Activated naive CD8-positive, alpha-beta T cell treated with anti-CD3 and anti-CD28 coated beads for 36 hours (primary cell): ENCODE results near the gene OR7C2. TPM values are rescaled to one million over a fixed set of nuclear protein-coding genes. Genes with fewer than 3 reads are reported as not detected.
A peak's percentile ranks its signal among the peaks of the same experiment; 100 is the strongest.

ENCODE experiments used
- DNase-seq: peaks from one replicate; pipeline ENCODE4 v3.0.0; 2021
- H3K27ac Mint-ChIP-seq: one replicate; pipeline ENCODE4 v1.8.0; 2022; ENCODE audit warnings: mild to moderate bottlenecking, moderate library complexity, mixed read lengths
- H3K27me3 Mint-ChIP-seq: one replicate; pipeline ENCODE4 v1.8.0; 2022; ENCODE audit warnings: mild to moderate bottlenecking, mixed read lengths
- H3K36me3 Mint-ChIP-seq: one replicate; pipeline ENCODE4 v1.8.0; 2021; ENCODE audit warnings: mild to moderate bottlenecking, mixed read lengths
- H3K4me1 Mint-ChIP-seq: one replicate; pipeline ENCODE4 v1.8.0; 2021; ENCODE audit warnings: mixed read lengths
- H3K4me3 Mint-ChIP-seq: one replicate; pipeline ENCODE4 v1.8.0; 2022; ENCODE audit warnings: mild to moderate bottlenecking, moderate library complexity, mixed read lengths
- H3K9me3 Mint-ChIP-seq: one replicate; pipeline ENCODE4 v1.8.0; 2022; ENCODE audit warnings: mixed read lengths
- total RNA-seq, 2 experiments: library from RNA; stranded (reverse); gene quantifications; one replicate each; pipeline ENCODE4 v1.2.3, GENCODE V29; 2021

The OR7C2 gene
- total RNA-seq, 2 experiments from 2014 or later: not detected

DNA sequence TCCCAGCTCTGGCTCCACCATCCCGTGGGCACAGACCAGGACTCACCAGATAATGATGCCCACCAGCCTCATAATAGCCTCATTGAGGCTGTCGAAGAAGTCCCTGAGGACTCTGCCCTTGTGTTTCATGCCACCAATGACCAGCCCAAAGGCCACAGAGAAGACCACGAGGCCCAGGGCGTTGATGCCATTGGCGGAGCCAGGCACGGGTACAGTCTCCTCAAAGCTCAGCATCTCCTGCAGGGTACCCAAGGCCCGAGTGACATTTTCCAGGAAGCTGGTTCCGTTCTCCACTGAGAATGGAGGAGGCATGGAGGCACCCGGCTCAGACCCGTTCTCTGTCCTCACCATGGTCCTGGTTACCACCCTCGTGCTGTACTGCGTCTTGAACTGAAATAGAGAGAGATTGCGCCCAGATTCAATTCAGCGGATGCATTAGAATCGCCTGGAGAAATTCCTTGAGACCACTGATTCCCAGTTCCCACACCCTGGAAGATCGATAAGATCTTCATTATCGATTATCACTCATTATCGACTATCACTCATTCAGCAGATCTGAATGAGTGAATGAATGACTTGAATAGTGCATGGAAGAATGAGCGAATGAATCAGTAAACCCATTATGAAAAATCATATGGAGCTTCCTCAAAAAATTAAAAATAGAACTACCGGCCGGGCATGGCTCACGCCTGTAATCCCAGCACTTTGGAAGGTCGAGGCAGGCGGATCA lies 20.8 kb downstream of the OR7C2 start:
- H3K4me1 Mint-ChIP-seq: no peaks in the 10 kb centered on the region
- H3K9me3 Mint-ChIP-seq: peaks cover 15% of the 10 kb centered on the region
- no peak overlapping the region for H3K4me3 Mint-ChIP-seq
- peaks cover 3% of the 10 kb centered on the region for H3K27me3 Mint-ChIP-seq
- DNase-seq: no peak
- H3K36me3 Mint-ChIP-seq: no peaks in the 10 kb centered on the region
- no peak overlapping the region for H3K27ac Mint-ChIP-seq

DNA sequence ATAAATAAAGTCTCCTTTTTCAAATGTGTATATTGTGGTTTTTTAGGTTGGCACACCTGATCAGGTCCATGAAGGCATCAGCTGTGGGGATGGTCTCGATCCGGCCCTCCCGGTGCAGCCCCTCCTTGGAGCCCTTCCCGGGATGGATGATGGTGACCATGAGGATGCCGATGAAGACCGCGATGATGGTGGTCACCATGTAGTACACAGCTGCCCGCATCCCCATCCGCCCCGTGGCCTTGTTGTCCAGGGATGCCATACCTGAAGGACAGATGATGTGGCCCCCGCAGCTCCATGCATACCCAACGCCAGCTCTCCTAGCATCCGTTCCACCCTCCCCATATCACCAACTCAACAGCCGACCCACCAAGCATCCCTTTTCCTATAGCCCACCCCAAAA lies 27.0 kb downstream of the OR7C2 start:
- Mint-ChIP-seq H3K4me1 (no peaks in the 10 kb centered on the region), H3K27ac (no peak overlapping the region), H3K27me3 (peaks cover 15% of the 10 kb centered on the region), H3K9me3 (no peaks in the 10 kb centered on the region), H3K4me3 (no peak overlapping the region), H3K36me3 (no peaks in the 10 kb centered on the region)
- DNase-seq: no peak

DNA sequence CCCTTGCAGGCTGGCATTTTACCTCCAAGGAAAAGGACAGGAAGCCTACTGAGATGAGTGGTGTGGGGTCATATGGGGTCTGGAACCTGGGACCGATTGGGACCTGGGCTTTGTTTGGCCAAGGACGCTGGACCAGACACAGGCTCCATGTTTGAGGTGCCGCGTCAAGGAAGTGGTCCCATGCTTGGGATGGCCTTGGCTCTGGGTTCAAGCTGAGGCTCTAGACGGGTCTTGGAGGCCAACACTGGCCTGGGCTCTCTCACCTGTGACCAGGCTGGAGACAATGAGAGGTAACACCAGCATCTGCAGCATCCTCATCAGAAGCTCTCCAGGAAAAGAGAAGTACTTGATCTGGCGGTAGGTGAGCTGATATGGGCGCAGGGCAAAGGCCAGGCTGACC lies 30.2 kb downstream of the OR7C2 start:
- peaks cover 19% of the 10 kb centered on the region for H3K27me3 Mint-ChIP-seq
- no peak overlapping the region for H3K4me3 Mint-ChIP-seq
- H3K36me3 Mint-ChIP-seq: no peaks in the 10 kb centered on the region
- H3K27ac Mint-ChIP-seq: no peak overlapping the region
- no peak for DNase-seq
- no peaks in the 10 kb centered on the region for H3K4me1 Mint-ChIP-seq
- no peaks in the 10 kb centered on the region for H3K9me3 Mint-ChIP-seq

DNA sequence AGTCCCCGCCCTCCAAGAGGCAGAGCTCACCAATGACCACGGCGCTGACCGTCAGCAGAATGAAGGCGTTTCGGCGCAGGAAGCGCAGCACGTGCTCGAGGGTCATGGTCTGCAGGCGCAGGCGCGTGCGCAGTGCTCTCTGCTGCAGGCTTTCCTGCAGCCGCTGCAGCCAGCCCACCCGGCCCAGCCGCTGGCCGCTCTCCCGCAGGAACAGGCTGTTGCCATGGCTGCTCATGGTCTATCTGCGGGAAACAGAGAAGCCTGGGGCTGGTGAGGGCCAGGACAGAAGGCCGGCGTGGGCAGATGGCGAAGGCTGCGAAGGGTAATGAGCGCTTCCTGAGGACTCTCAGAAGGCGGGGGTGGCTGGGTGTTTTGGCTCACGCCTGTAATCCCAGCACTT lies 31.4 kb downstream of the OR7C2 start:
- no peaks in the 10 kb centered on the region for H3K36me3 Mint-ChIP-seq
- H3K27ac Mint-ChIP-seq: no peak overlapping the region
- H3K4me1 Mint-ChIP-seq: no peaks in the 10 kb centered on the region
- DNase-seq: no peak
- peaks cover 30% of the 10 kb centered on the region for H3K27me3 Mint-ChIP-seq
- H3K4me3 Mint-ChIP-seq: no peak overlapping the region
- H3K9me3 Mint-ChIP-seq: no peaks in the 10 kb centered on the region

DNA sequence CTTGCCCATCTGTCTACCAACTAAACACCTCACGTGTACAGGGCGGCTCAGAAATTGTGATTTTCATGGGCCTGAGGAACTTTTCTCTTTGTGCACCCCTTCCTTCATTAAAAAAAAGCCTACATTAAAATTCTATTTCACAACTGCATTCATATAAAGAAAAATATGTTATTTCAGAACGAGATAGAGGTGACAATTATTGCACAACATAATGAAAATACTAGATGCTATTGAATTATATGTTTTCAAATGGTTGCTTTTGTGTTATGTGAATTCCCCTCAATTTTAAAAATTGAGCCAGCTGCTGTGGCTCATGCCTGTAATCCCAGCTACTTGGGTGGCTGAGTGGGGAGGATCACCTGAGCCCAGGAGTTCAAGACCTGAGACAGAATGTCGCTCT lies 33.2 kb downstream of the OR7C2 start:
- H3K36me3 Mint-ChIP-seq: no peaks in the 10 kb centered on the region
- no peak overlapping the region for H3K27ac Mint-ChIP-seq
- H3K9me3 Mint-ChIP-seq: no peaks in the 10 kb centered on the region
- H3K4me1 Mint-ChIP-seq: no peaks in the 10 kb centered on the region
- H3K4me3 Mint-ChIP-seq: no peak overlapping the region
- H3K27me3 Mint-ChIP-seq: peaks cover 37% of the 10 kb centered on the region
- no peak for DNase-seq

DNA sequence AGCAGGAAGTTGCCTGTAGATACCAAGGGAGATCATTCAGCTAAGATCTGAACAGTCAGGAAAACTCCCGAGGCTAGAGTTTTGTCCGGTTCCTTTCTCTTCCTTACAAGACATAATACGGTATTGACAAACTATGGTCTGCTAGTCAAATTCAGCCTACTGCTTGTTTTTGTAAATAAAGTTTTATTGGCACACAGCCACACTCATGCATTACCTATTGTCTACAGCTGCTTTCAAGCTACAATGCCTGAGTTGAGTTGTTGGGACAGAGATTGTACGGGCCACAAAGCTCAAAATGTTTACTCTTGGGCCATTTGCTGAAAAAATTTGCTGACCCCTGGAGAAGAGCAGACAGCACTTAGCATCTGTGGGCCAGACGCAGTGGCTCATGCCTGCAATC lies 35.8 kb downstream of the OR7C2 start:
- H3K9me3 Mint-ChIP-seq: no peaks in the 10 kb centered on the region
- H3K4me3 Mint-ChIP-seq: no peak overlapping the region
- no peak for DNase-seq
- no peak overlapping the region for H3K27ac Mint-ChIP-seq
- H3K36me3 Mint-ChIP-seq: no peaks in the 10 kb centered on the region
- no peaks in the 10 kb centered on the region for H3K4me1 Mint-ChIP-seq
- H3K27me3 Mint-ChIP-seq: peaks cover 57% of the 10 kb centered on the region

DNA sequence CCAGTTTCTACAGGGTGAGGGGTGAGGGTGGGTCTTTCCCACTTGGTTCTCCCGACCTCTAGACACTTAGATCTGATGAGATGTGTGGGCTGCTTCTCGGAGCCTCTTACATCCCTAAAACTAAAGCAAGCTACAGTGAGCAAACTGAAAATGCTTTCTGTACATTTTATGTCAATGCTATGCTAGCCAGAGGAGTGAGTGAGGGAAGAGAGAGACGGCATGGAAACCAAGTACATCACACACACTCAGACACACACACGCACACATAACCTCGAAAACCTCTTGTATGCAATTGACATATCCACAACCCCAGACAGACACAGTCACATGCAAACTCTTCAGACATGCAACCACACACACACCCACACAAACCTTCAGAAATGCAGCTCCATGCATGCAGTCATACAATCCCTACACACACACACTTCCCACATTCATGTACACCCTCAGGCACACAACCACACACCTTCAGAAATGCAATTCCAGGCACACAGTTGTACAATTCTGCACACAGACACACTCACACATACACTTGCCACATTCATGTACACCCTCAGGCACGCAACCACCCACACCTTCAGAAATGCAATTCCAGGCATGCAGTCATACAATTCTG lies 37.0 kb downstream of the OR7C2 start:
- DNase-seq: no peak
- Mint-ChIP-seq H3K4me3 (no peak overlapping the region), H3K27me3 (peaks cover 59% of the 10 kb centered on the region), H3K9me3 (no peaks in the 10 kb centered on the region), H3K4me1 (no peaks in the 10 kb centered on the region), H3K27ac (no peak overlapping the region), H3K36me3 (no peaks in the 10 kb centered on the region)

DNA sequence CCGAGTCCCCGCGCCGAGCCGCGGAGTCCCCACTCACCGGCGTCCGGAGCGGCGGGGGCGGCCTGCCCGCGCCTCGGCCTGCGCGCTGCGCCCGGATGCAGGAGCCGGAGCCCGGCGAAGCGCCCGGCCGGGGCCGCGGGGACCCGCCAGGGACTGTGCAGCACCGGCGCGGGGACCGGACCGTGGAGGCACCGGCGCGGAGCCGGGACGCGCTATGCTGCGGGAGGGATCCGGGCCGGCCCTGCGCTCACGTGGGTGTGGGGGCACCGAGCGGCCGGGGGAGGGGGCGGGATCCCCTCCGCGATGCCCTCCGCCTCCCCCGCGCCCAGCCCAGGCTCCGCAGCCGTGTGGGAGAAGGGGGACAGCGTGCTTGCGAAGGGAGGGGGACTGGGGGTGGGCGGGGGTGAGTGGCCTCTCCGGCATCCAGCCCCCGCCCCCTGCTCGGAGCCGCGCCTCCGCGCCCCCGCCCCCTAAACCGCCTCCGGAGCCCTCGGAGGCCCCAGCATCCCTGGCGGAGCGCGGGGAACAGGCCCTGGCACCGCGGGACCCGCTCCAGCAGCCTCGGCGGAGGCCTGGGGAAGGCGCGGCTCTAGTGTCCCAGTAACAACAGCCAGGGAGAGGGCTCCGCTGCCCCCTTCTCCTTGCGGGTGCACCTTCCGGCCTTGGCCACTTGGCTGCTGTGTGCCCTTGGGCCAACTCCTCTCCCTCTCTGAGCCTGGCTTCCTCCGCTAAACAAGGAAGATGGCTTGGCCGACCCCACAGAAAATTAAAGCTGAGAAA lies 38.4 kb downstream of the OR7C2 start, which contains the start of gene SLC1A6:
TSS of gene SLC1A6 (minus strand) at position 389 of the 780 bp plus-strand sequence. CDS start 6,954 bp downstream, outside the sequence.
- Mint-ChIP-seq H3K4me3 (peak within 1 kb of the TSS; percentile 15), H3K4me1 (no peaks in the 10 kb centered on the region), H3K9me3 (no peaks in the 10 kb centered on the region), H3K36me3 (no peaks in the 10 kb centered on the region), H3K27me3 (peaks cover 59% of the 10 kb centered on the region), H3K27ac (no peak within 1 kb of the TSS)
- peak; percentile 13 for DNase-seq

DNA sequence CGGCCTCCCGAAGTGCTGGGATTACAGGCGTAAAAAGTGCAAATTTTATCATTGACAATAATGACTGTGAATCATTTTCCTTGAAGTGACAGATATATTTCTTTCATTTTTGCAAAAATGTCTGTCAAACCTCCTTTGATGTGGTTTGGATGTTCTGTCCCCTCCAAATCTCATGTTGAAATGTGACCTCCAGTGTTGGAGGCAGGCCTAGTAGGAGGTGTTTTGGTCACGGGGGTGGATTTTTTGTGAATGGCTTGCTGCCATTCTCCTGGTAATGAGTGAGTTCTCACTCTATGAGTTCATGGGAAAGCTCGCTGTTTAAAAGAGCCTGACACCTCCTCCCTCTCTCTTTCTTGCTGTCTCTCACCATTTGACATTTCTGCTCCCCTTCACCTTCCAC lies 43.8 kb downstream of the OR7C2 start:
- no peaks in the 10 kb centered on the region for H3K9me3 Mint-ChIP-seq
- no peaks in the 10 kb centered on the region for H3K36me3 Mint-ChIP-seq
- no peak overlapping the region for H3K27ac Mint-ChIP-seq
- H3K4me3 Mint-ChIP-seq: no peak overlapping the region
- no peaks in the 10 kb centered on the region for H3K4me1 Mint-ChIP-seq
- DNase-seq: peak; percentile 7
- H3K27me3 Mint-ChIP-seq: peaks cover 33% of the 10 kb centered on the region

Other genes with a start within 250 kb of the OR7C2 start
- under 1 TPM; 0.29 to 0.48 TPM for gene ADGRE2, start 162.9 kb upstream of the OR7C2 start, total RNA-seq
- gene OR7A5, start 106.3 kb upstream of the OR7C2 start, total RNA-seq: not detected
- gene OR7C1, start 106.3 kb upstream of the OR7C2 start, total RNA-seq: not detected
- not detected for gene OR7A10, start 92.6 kb upstream of the OR7C2 start, total RNA-seq
- not detected for gene OR7A17, start 55.4 kb upstream of the OR7C2 start, total RNA-seq
- not detected for gene SLC1A6, start 38.4 kb downstream of the OR7C2 start, total RNA-seq
- gene CASP14, start 108.0 kb downstream of the OR7C2 start, total RNA-seq: not detected
- not detected for gene OR1I1, start 140.7 kb downstream of the OR7C2 start, total RNA-seq
- 1 to 10 TPM; 1.6 to 2.4 TPM for gene SYDE1, start 165.9 kb downstream of the OR7C2 start, total RNA-seq